ENCODE data around the gene TENM4. TPM values are rescaled to one million over a fixed set of nuclear protein-coding genes. Genes with fewer than 3 reads are reported as not detected.

Gene TENM4
- polyA plus RNA-seq, 3 donors: 0.31 to 1.7 TPM; not detected in 1

DNA sequence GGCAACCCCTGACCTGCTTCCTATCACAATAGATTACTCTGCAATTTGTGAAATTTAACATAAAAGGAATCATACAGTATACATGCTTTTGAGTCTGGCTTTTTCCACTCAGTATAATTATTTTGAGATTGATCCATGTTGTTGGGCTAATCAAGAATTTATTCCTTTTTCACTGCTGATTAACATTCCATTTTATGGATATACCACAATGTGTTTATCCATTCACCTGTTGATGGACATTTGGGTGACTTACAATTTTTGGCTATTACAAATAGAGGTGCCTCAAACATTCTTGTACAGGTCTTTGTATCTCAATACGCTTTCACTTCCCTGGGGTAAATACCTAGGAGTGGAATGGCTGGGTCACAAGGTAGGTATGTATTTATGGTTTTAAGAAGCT lies 24.9 kb downstream of the TENM4 start:
- Histone ChIP-seq H3K9me3 (replicated peaks in 1 of 2; ENCODE audit: control insufficient read depth in 1 of 2, insufficient read depth in 1 of 2, low read length in 2 of 2) (no peaks in the 10 kb centered on the region), H3K27me3 (ENCODE audit: control insufficient read depth in 2 of 2, insufficient read depth in 2 of 2, low read length in 2 of 2) (peaks cover 4 to 28% of the 10 kb centered on the region in 2 donors), H3K9ac (ENCODE audit: insufficient read depth, low read length, poor library complexity, severe bottlenecking) (no peak overlapping the region), H3K79me2 (ENCODE audit: insufficient read depth, low read length) (no peaks in the 10 kb centered on the region), H4K20me1 (ENCODE audit: insufficient read depth, low read length) (peaks cover 3% of the 10 kb centered on the region), H3K4me3 (replicated peaks in 1 of 3; ENCODE audit: low read depth in 2 of 3, low read length in 3 of 3) (no peak overlapping the region), H2AFZ (ENCODE audit: insufficient read depth, low read depth, low read length, poor library complexity, severe bottlenecking) (no peak overlapping the region), H3K36me3 (replicated peaks in 1 of 2; ENCODE audit: control insufficient read depth in 1 of 2, insufficient read depth in 2 of 2, low read length in 2 of 2) (no peaks in the 10 kb centered on the region), H3K4me2 (replicated peaks; ENCODE audit: extremely low read depth, low read length, poor library complexity, severe bottlenecking) (no peak overlapping the region), H3K4me1 (ENCODE audit: control insufficient read depth in 1 of 2, insufficient read depth in 2 of 2, low read length in 2 of 2) (no peaks in the 10 kb centered on the region), H3K27ac (ENCODE audit: low read depth in 1 of 2, low read length in 2 of 2) (no peak overlapping the region)
- no peak for DNase-seq
- intact Hi-C loops (cut with micrococcal nuclease): no loop called here
- peaks cover 3 to 26% (median 5%) of the 10 kb centered on the region in 3 donors for H3K27me3 Mint-ChIP-seq (ENCODE audit: low read depth in 3 of 3)
- WGBS (ENCODE audit: insufficient coverage): no CpG with 5 or more reads among the region's 1 CpG
- H3K27ac Mint-ChIP-seq: no peak overlapping the region
- peaks cover 0 to 11% (median 2%) of the 10 kb centered on the region in 7 donors for H3K9me3 Mint-ChIP-seq
- no peak overlapping the region for H3K4me3 Mint-ChIP-seq
- no peaks in the 10 kb centered on the region for H3K4me1 Mint-ChIP-seq
- TF ChIP-seq CTCF (IDR thresholded peaks at IDR 0.05): no peak
- no peaks in the 10 kb centered on the region for H3K36me3 Mint-ChIP-seq

GRCh38 chr11:79415411-79415810 lies 25.4 kb downstream of the TENM4 start:
- Histone ChIP-seq H3K4me2 (replicated peaks; ENCODE audit: extremely low read depth, low read length, poor library complexity, severe bottlenecking) (no peak overlapping the region), H3K79me2 (ENCODE audit: insufficient read depth, low read length) (no peaks in the 10 kb centered on the region), H3K9ac (ENCODE audit: insufficient read depth, low read length, poor library complexity, severe bottlenecking) (no peak overlapping the region), H3K4me1 (ENCODE audit: control insufficient read depth in 1 of 2, insufficient read depth in 2 of 2, low read length in 2 of 2) (no peaks in the 10 kb centered on the region), H2AFZ (ENCODE audit: insufficient read depth, low read depth, low read length, poor library complexity, severe bottlenecking) (no peak overlapping the region), H3K27ac (ENCODE audit: low read depth in 1 of 2, low read length in 2 of 2) (no peak overlapping the region), H3K9me3 (replicated peaks in 1 of 2; ENCODE audit: control insufficient read depth in 1 of 2, insufficient read depth in 1 of 2, low read length in 2 of 2) (no peaks in the 10 kb centered on the region), H4K20me1 (ENCODE audit: insufficient read depth, low read length) (peaks cover 3% of the 10 kb centered on the region), H3K36me3 (replicated peaks in 1 of 2; ENCODE audit: control insufficient read depth in 1 of 2, insufficient read depth in 2 of 2, low read length in 2 of 2) (no peaks in the 10 kb centered on the region), H3K27me3 (ENCODE audit: control insufficient read depth in 2 of 2, insufficient read depth in 2 of 2, low read length in 2 of 2) (peaks cover 0 to 26% of the 10 kb centered on the region in 2 donors), H3K4me3 (replicated peaks in 1 of 3; ENCODE audit: low read depth in 2 of 3, low read length in 3 of 3) (no peak overlapping the region)
- Mint-ChIP-seq H3K9me3 (peaks cover 0 to 11% (median 2%) of the 10 kb centered on the region in 7 donors), H3K36me3 (no peaks in the 10 kb centered on the region), H3K4me1 (no peaks in the 10 kb centered on the region), H3K4me3 (no peak overlapping the region), H3K27ac (no peak overlapping the region), H3K27me3 (ENCODE audit: low read depth in 3 of 3) (peaks cover 3 to 22% (median 5%) of the 10 kb centered on the region in 3 donors)
- intact Hi-C loops (cut with micrococcal nuclease): no loop called here
- no CpG with 5 or more reads among the region's 1 CpG for WGBS (ENCODE audit: insufficient coverage)
- TF ChIP-seq CTCF (IDR thresholded peaks at IDR 0.05): no peak
- no peak for DNase-seq

All from CD14-positive monocyte (primary cell).